ENCODE measurements around the gene AKT2. TPM values are rescaled to one million over a fixed set of nuclear protein-coding genes. Genes with fewer than 3 reads are reported as not detected.

AKT2 gene
- total RNA-seq, 1 donor from 2014 or later: 127 TPM

DNA sequence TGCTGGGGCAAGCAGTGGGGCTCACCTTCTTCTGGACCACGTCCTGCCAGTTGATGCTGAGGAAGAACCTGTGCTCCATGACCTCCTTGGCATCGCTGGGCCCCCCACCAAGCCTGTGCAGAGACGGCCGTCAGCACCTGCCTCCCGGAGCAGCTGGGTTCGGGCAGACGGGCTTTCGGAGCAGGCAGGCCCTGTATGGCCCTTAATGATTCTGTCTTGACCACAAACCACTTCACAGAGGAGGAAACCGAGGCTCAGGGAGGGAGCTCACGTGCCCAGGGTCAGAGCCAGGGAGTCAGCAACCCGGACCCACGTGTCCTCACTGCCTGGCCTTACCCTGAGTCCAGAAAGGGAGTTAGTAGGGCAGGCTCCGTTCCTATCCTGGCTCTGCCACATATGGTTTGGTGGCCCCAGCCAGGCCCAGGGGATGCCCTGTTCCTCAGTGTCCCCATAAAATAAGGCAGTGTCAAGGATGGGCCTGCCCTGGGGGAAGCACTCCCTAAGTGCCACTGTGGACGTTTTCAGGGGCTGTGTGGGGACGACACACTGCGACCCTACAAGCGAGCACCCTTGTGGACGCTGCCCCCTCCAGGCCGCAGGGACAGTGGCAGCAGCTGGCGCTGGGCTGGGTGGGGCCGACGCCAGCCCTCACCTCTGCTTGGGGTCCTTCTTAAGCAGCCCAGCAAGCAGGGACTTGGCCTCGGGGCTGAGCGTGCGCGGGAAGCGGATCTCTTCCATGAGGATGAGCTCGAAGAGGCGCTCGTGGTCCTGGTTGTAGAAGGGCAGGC lies 49.7 kb downstream of the AKT2 start:
- Histone ChIP-seq H3K4me1 (ENCODE audit: insufficient read depth, low read length) (peaks cover 12% of the 10 kb centered on the region), H3K36me3 (ENCODE audit: insufficient read depth, low read length) (peaks cover 13% of the 10 kb centered on the region), H3K4me2 (ENCODE audit: low read length) (no peak overlapping the region), H3K4me3 (ENCODE audit: insufficient read depth, low read depth, low read length) (no peak overlapping the region), H3K79me2 (ENCODE audit: insufficient read depth, low read length) (no peaks in the 10 kb centered on the region), H4K20me1 (ENCODE audit: insufficient read depth, low read length) (peaks cover 20% of the 10 kb centered on the region), H3K27ac (ENCODE audit: low read depth, low read length) (no peak overlapping the region), H3K9ac (ENCODE audit: low read length) (no peak overlapping the region), H2AFZ (ENCODE audit: low read depth, low read length) (no peak overlapping the region), H3K9me3 (ENCODE audit: insufficient read depth, low read depth, low read length) (no peaks in the 10 kb centered on the region), H3K27me3 (ENCODE audit: insufficient read depth, low read length) (no peaks in the 10 kb centered on the region)
- TF ChIP-seq, protein P1, sequence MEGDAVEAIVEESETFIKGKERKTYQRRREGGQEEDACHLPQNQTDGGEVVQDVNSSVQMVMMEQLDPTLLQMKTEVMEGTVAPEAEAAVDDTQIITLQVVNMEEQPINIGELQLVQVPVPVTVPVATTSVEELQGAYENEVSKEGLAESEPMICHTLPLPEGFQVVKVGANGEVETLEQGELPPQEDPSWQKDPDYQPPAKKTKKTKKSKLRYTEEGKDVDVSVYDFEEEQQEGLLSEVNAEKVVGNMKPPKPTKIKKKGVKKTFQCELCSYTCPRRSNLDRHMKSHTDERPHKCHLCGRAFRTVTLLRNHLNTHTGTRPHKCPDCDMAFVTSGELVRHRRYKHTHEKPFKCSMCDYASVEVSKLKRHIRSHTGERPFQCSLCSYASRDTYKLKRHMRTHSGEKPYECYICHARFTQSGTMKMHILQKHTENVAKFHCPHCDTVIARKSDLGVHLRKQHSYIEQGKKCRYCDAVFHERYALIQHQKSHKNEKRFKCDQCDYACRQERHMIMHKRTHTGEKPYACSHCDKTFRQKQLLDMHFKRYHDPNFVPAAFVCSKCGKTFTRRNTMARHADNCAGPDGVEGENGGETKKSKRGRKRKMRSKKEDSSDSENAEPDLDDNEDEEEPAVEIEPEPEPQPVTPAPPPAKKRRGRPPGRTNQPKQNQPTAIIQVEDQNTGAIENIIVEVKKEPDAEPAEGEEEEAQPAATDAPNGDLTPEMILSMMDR (IDR thresholded peaks at IDR 0.05; ENCODE audit: insufficient read depth, low read depth, low read length): no peak
- TF ChIP-seq EZH2 (IDR thresholded peaks at IDR 0.05; ENCODE audit: insufficient read depth, low read length): no peak
- H3K27ac Mint-ChIP-seq (ENCODE audit: unreplicated experiment): no peak overlapping the region
- peaks cover 15% of the 10 kb centered on the region for H3K4me1 Mint-ChIP-seq (ENCODE audit: low read depth, unreplicated experiment)
- peaks cover 7% of the 10 kb centered on the region for H3K36me3 Mint-ChIP-seq (ENCODE audit: low read depth, unreplicated experiment)
- H3K4me3 Mint-ChIP-seq (ENCODE audit: unreplicated experiment): no peak overlapping the region
- H3K9me3 Mint-ChIP-seq (ENCODE audit: unreplicated experiment): no peaks in the 10 kb centered on the region
- FAIRE-seq (no peak), DNase-seq (ENCODE audit: low read depth) (no peak)
- H3K27me3 Mint-ChIP-seq (ENCODE audit: low read depth, unreplicated experiment): no peaks in the 10 kb centered on the region

DNA sequence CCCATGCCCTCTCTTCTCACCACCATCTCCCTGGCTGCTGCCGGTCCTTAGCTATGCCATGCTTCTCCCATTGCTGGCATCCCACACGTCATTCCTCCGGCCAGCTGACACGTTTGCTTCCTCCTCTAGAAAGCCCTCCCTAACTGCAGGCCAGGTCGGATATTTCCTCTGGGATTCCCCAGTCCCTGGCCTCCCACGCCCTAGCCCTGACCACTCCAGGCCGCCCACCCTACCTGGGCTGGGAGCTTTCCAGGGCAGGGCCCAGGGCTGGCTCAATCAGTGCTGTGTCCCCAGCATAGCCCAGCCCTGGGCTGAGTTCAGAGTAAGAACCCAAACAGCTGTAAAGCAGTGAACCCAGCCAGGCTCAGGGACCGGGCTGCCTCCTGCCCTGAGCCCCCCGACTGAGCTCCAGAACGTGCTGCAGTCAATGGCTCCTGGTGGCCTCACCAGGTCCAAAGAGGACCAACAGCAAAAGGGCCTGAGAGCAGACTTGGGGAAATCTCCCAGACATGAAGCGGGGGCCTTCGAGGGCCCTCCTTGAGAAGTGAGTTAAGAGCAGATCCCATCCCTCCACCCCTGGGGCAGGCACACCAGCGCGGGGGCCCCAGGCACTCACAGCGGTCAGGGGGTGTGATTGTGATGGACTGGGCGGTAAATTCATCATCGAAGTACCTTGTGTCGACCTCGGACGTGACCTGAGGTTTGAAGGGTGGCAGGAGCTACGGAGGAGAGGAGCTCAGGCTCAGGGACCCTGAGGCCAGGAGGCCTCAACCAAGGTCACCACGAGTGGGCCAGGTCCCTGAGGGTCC lies 50.5 kb downstream of the AKT2 start:
- FAIRE-seq: no peak
- peaks cover 13% of the 10 kb centered on the region for H4K20me1 ChIP-seq (ENCODE audit: insufficient read depth, low read length)
- H3K4me1 Mint-ChIP-seq (ENCODE audit: low read depth, unreplicated experiment): peaks cover 22% of the 10 kb centered on the region
- H3K4me2 ChIP-seq (ENCODE audit: low read length): no peak overlapping the region
- no peak overlapping the region for H3K27ac ChIP-seq (ENCODE audit: low read depth, low read length)
- no peak overlapping the region for H2AFZ ChIP-seq (ENCODE audit: low read depth, low read length)
- no peaks in the 10 kb centered on the region for H3K9me3 ChIP-seq (ENCODE audit: insufficient read depth, low read depth, low read length)
- H3K27me3 Mint-ChIP-seq (ENCODE audit: low read depth, unreplicated experiment): no peaks in the 10 kb centered on the region
- no peaks in the 10 kb centered on the region for H3K9me3 Mint-ChIP-seq (ENCODE audit: unreplicated experiment)
- peaks cover 7% of the 10 kb centered on the region for H3K36me3 Mint-ChIP-seq (ENCODE audit: low read depth, unreplicated experiment)
- peaks cover 8% of the 10 kb centered on the region for H3K36me3 ChIP-seq (ENCODE audit: insufficient read depth, low read length)
- TF ChIP-seq, protein P1 (IDR thresholded peaks at IDR 0.05; ENCODE audit: insufficient read depth, low read depth, low read length): no peak
- no peak for TF ChIP-seq EZH2 (IDR thresholded peaks at IDR 0.05; ENCODE audit: insufficient read depth, low read length)
- no peak overlapping the region for H3K4me3 Mint-ChIP-seq (ENCODE audit: unreplicated experiment)
- no peak overlapping the region for H3K4me3 ChIP-seq (ENCODE audit: insufficient read depth, low read depth, low read length)
- peaks cover 20% of the 10 kb centered on the region for H3K4me1 ChIP-seq (ENCODE audit: insufficient read depth, low read length)
- no peak overlapping the region for H3K9ac ChIP-seq (ENCODE audit: low read length)
- no peak for DNase-seq (ENCODE audit: low read depth)
- peak overlapping the region; percentile 18 for H3K27ac Mint-ChIP-seq (ENCODE audit: unreplicated experiment)
- H3K79me2 ChIP-seq (ENCODE audit: insufficient read depth, low read length): no peaks in the 10 kb centered on the region
- no peaks in the 10 kb centered on the region for H3K27me3 ChIP-seq (ENCODE audit: insufficient read depth, low read length)
